HG03521 (cell line): Measurements from ENCODE around the gene SNX33.
"Not testable (repeated sequence)": the region's sequence is repeated elsewhere in the genome, so short reads cannot be mapped to it uniquely, and the experiment has no call there.

Source experiments
- ATAC-seq: cut with Tn5 transposase; IDR thresholded peaks from one replicate; pipeline ENCODE4 v1.9.1; 2021; ENCODE audit warnings: mild to moderate bottlenecking, moderate library complexity; ENCODE audit not compliant: unreplicated experiment

Gene SNX33

GRCh38 chr15:75661100-75661755 is 13.5 kb downstream of the SNX33 start:
- ATAC-seq: no peak

GRCh38 chr15:75661756-75662140 is 14.0 kb downstream of the SNX33 start:
- no peak for ATAC-seq

DNA sequence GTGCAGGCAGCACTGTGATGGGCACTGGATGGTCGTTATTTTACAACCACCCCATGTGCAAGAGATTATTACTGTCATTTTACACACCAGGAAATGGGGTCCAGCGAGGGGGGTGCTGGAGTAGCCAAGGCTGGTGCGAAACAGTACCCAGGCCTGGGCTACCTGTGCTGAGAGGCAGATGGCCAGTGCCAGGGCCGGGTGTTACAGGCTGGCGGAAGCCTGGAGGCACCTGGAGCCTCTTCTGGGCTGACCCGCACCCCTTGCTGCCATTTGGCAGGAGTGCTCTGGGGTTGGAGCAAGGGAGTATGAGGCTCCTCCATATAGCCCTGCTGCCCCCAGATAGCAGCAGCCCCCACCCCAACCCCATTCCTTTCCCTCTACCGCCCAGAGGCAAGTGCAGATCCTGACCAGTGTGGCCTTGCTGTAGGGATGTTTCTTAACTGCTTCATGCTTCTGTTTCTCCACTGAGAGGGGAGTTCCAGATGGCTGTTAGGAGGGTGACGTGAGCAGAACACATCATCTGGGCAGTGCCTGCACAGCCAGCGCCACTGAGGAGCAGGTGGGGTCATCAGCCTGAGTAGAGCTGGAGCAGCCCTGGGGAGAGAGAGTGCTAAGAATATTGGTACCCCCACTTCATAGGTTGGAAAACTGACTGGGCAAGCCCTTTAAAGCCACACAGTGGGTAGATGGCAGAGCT is 15.3 kb downstream of the SNX33 start:
- no peak for ATAC-seq

DNA sequence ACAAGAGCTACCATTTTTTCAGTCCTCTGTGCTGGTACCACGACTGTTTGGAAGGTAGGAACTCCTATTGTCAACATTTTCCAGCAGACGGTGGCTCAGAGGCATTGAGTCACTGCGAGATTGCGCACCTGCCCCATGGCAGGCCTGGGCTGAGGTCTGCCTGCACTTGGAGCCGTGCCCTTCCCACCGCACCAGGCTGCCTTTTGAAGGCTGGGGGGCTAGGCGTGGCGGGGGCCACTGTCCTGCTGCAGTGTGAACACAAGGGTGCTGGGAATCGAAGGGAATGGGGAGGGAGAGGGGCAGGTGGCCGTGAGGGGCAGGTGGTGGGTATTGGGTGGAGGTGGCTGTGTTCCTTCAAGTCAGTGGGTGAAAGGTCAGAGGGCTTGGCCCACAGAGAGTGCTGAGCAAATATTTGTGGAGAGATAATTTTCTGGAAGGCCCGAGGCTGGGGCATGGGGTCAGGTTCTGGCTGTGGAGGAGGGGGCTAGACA is 16.3 kb downstream of the SNX33 start:
- ATAC-seq: no peak

DNA sequence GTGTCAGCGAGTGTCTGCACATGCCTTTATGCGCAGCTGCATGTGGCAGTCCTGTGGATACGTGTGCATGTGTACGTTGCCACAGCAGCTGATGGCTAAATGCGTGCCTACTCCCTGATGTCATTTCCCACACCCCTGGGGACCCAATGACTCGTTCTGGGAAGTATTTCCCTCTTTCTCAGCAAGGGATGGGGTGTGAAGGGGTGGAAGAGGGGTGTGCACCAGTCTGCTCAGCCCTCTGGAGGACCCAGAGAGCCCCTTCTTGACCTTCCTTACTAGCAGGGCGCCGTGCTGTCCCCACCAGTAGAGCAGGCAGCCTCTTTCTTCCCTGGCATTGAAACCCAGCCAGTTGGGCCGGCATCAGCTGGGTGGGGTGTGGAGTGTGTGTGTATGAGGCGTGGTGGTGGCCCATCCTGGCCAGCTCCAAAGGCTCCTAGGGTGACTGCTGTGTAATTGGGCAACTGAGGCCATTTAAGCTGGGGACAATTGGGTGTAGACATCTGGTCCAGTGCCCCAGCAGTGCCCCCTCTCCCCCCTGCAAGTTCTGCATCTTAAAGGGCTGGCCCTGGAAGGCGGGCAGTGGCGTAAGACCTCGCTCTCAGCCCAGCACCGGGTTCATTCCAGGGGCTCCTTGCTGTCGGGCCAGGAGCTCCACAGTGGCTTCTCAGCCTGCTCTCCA is 19.2 kb downstream of the SNX33 start:
- no peak for ATAC-seq

GRCh38 chr15:75669191-75669878 is 21.6 kb downstream of the SNX33 start:
- ATAC-seq: no peak

GRCh38 chr15:75669879-75670212 is 22.1 kb downstream of the SNX33 start:
- no peak for ATAC-seq

- no peak for ATAC-seq
Measured at GRCh38 chr15:75671730-75672602, 24.3 kb downstream of the SNX33 start.

- no peak for ATAC-seq
Measured at GRCh38 chr15:75672646-75673425, 25.1 kb downstream of the SNX33 start.

DNA sequence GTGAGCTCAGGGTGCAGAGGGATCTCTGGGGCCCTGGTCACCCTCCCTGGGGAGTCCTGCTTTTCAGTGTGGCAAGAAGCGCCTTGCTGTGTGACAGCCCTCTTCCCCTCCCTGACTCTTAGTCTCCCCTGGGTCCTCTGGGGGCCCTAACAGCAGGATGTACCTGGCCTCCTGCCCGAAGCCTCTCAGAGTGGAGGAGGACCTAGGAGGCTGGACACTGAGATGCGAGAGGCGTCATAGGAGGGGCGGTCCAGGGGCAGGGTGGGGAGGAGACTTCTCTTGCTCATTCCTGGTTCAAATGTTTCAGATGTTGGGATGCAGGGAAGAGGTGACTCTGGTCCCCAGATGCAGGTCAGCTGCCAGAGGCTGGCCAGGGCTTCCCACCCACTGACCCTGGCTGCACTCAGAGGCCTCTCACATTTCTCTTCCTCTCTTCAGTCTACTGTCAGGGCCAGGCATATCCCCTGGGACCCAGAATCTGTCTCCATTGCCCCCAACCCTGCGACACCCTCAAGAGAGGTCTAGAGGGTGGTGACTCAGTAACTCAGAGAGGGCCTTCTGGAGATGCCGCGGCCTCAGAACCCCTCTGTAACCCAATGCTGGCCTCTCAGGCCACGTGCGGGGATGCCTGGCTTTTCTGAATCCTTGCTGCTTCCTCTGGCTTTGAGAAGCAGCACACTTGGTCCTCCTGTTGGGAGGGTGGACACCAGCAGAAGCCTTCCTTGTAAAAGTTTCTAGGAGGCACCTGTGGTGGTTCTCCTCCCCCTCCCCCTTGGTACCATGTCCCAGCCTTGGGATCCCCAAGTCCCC is 25.9 kb downstream of the SNX33 start:
- ATAC-seq: no peak

- no peak for ATAC-seq
Measured at GRCh38 chr15:75674366-75674765, 26.7 kb downstream of the SNX33 start.

DNA sequence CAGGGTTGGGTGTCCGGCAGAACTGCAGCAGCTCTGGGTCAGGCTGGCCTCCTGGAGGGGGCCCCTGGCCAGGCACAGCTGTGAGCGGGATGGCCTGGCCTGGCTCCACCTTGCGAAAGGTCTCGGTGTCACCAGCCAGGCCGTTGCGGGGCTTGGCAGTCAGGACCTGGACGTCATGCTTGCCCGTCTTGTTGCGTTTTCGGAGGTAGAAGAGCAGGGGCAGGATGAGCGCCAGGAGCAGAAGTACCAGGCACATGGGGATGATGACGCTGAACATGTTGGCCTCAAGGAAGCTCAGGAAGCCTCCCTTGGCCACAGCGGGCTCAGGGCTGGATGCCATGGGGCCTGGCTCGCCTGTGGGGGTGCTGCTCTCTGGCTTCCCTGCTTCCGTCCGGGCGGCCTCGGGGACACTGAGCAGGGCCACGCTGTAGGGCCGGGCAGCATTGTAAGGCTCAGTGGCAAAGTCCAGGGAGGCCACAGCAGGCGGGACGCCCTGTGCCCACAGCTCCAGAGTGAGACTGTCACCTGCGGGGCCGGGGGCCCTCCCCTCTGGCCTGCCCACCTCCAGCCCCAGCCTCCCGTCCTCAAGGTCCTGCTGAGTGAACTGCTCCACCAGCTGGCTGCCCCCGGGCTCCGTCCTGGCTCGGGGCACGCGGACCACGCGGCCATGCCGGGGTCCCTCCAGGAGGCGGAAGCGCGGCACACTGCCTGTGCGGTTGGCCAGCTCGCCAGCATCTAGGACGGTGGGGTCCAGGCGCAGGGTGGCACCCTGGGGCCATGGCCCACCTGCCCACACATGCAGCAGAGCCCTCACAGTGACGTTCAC is 28.1 kb downstream of the SNX33 start:
- no peak for ATAC-seq

DNA sequence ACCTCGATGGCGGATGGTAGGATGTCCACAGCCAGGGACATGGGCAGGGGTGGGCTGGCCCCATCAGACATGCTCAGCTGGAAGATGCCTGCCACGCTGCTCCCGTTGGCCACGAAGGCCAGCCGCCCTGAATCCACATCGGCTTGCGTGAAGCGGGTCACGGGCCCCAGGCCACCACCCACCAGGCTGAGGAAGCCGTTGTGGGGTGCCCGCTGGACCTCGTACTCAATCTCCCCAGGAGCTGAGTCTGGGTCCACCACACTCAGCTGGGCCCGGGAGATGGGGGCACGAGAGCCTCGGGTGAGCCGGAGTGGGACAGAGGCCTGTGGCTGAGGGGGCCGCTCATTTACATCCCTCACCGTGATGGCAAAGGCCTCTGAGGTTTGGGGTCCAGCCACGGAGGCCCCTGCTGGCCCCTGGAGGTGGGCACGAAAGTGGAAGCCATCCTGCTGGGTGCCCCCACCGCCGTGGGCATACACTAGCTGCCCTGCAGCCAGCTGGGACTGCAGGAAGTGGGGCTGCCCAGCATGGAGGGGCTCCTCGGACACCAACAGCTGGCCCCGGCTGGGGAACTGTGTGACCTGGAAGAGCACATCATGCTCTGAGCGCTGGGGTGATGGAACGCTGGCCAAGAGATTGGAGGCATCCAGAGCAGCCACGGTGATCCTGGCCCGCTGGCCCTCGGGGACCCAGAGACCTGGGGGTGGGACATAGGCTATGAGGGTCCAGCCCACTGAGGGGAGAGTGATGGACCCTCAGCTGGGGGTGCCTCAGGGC is 29.2 kb downstream of the SNX33 start:
- no peak for ATAC-seq

DNA sequence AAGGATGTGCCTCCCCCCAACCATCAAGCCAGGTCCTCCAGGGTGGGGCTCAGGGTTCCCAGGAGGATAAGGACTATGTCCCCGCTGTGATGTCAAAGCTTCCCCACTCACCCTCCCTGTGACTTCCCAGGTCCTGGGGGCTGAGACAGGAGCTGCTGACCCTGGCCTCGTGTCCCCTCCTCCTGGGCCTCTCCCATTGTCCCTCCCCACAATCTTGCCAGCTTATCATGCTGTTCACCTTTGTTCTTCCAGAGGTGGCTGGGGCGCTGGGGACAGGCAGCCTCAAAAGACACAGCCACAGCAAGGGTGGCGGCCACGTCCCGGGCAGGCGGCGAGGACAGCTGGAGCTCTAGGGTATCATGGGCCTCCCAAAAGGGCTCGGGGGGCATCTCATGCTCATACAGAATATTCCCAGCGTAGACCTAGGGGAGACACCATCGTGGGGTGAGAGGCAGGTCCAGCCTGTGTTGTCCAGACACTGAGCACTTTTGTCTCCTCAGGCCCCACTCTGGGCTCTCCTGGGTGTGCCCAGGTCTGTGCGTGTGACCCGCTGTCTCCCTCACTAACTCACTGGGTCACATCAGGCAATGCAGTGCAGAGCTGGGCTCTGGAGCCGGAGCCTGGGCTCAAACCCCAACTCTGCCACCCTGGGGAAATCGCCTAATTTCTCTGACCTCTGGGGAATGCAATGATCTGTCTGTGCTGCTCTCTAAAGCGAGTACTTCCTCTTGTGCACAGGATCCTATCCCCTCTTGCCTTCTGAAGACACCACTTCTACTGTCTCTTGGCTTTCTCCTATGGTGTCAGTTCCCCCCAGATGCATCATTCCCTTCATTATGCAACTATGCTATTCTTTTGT is 30.0 kb downstream of the SNX33 start:
- no peak for ATAC-seq

DNA sequence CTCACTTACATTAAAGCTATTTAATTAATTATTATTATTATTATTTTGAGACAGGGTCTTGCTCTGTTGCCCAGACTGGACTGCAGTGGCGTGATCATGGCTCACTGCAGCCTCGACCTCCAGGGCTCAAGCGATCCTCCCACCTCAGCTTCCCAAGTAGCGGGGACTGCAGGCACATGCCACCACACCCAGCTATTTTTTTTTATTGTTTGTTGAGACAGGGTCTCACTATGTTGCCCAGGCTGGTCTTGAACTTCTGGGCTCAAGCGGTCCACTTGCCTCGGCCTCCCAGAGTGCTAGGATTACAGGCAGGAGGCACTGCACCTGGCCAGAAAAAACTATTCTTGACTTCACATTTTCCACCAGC is 30.6 kb downstream of the SNX33 start:
- ATAC-seq: not testable (repeated sequence)

GRCh38 chr15:75680007-75680789 is 32.5 kb downstream of the SNX33 start:
- ATAC-seq: no peak
